Measurements from ENCODE around the gene CNTNAP1. TPM values are rescaled to one million over a fixed set of nuclear protein-coding genes. Genes with fewer than 3 reads are reported as not detected.

Gene CNTNAP1
- total RNA-seq, 2 experiments from 2014 or later, result 0.71 to 0.78 TPM

GRCh38 chr17:42748202-42748907, 66.0 kb downstream of the CNTNAP1 start:
- Mint-ChIP-seq H3K27me3 (ENCODE audit: low read depth) (peaks cover 35% of the 10 kb centered on the region), H3K36me3 (ENCODE audit: low read depth) (peaks cover 6% of the 10 kb centered on the region), H3K9me3 (ENCODE audit: insufficient read depth) (no peaks in the 10 kb centered on the region), H3K27ac (no peak overlapping the region), H3K4me1 (ENCODE audit: low read depth) (peaks cover 15% of the 10 kb centered on the region), H3K4me3 (no peak overlapping the region)
- ATAC-seq (no peak), DNase-seq (no peak)
- POLR2A ChIA-PET, result interaction anchor here (0.6 to 2.5 kb wide), 3 partner anchors 12 to 140 kb away, joined by 3 to 7 read pairs (median 3); partner anchors contain the start of gene VPS25
- CTCF ChIA-PET, result interaction anchor here (4.3 kb wide), 1 partner anchor 15 kb away, joined by 22 read pairs; no protein-coding TSS in a partner anchor

GRCh38 chr17:42748908-42749798, 66.8 kb downstream of the CNTNAP1 start:
- no peak overlapping the region for H3K27ac Mint-ChIP-seq
- no peaks in the 10 kb centered on the region for H3K9me3 Mint-ChIP-seq (ENCODE audit: insufficient read depth)
- peaks cover 38% of the 10 kb centered on the region for H3K27me3 Mint-ChIP-seq (ENCODE audit: low read depth)
- ChIA-PET CTCF (interaction anchor here (1.5 to 4.3 kb wide), 2 partner anchors 15 to 170 kb away, joined by 6 to 22 read pairs; no protein-coding TSS in a partner anchor), POLR2A (interaction anchor here (0.6 to 2.5 kb wide), 4 partner anchors 11 to 141 kb away, joined by 3 to 7 read pairs (median 3); partner anchors contain the start of gene VPS25)
- no peak for DNase-seq
- no peak for ATAC-seq
- peaks cover 7% of the 10 kb centered on the region for H3K4me1 Mint-ChIP-seq (ENCODE audit: low read depth)
- no peak overlapping the region for H3K4me3 Mint-ChIP-seq
- H3K36me3 Mint-ChIP-seq (ENCODE audit: low read depth), result peaks cover 6% of the 10 kb centered on the region

Small RNA genes lying within 50 kb of the gene (microRNA-seq; reads per million reads assigned to microRNA genes)
- not detected for gene MIR6780A

Other genes starting within 250 kb of the CNTNAP1 start
- 1 to 10 TPM; 2.1 to 2.2 TPM for gene ATP6V0A1, start 223.7 kb upstream of the CNTNAP1 start, total RNA-seq
- gene NAGLU, start 146.3 kb upstream of the CNTNAP1 start, total RNA-seq, result 10 to 100 TPM; 19.3 to 20.5 TPM
- gene HSD17B1, start 129.6 kb upstream of the CNTNAP1 start, total RNA-seq, result under 1 TPM; 0.53 to 0.60 TPM
- 10 to 100 TPM; 54.8 to 62.1 TPM for gene COASY, start 120.4 kb upstream of the CNTNAP1 start, total RNA-seq
- gene MLX, start 115.4 kb upstream of the CNTNAP1 start, total RNA-seq, result 10 to 100 TPM; 65.8 to 65.9 TPM
- 10 to 100 TPM; 19.2 to 21.8 TPM for gene PSMC3IP, start 104.8 kb upstream of the CNTNAP1 start, total RNA-seq
- 10 to 100 TPM; 53.6 to 54.7 TPM for gene RETREG3, start 73.2 kb upstream of the CNTNAP1 start, total RNA-seq
- 10 to 100 TPM; 82.3 to 83.4 TPM for gene TUBG1, start 72.8 kb upstream of the CNTNAP1 start, total RNA-seq
- gene TUBG2, start 23.2 kb upstream of the CNTNAP1 start, total RNA-seq, result 1 to 10 TPM; 8.0 to 8.1 TPM
- 1 to 10 TPM in 1 of 2 experiments, under 1 TPM in 1; 0.79 to 1.2 TPM for gene PLEKHH3, start 5.5 kb upstream of the CNTNAP1 start, total RNA-seq
- under 1 TPM; 0.13 to 0.29 TPM for gene CCR10, start 688 bp upstream of the CNTNAP1 start, total RNA-seq
- 10 to 100 TPM; 32.4 to 37.7 TPM for gene EZH1, start 62.5 kb downstream of the CNTNAP1 start, total RNA-seq
- not detected for gene RAMP2, start 78.7 kb downstream of the CNTNAP1 start, total RNA-seq
- 10 to 100 TPM; 67.8 to 70.5 TPM for gene VPS25, start 90.9 kb downstream of the CNTNAP1 start, total RNA-seq
- under 1 TPM; 0.37 to 0.66 TPM for gene WNK4, start 98.1 kb downstream of the CNTNAP1 start, total RNA-seq
- 10 to 100 TPM; 41.4 to 41.5 TPM for gene COA3, start 116.2 kb downstream of the CNTNAP1 start, total RNA-seq
- gene CNTD1, start 116.3 kb downstream of the CNTNAP1 start, total RNA-seq, result not detected
- 10 to 100 TPM; 86.7 to 89.7 TPM for gene BECN1, start 141.8 kb downstream of the CNTNAP1 start, total RNA-seq
- 100 to 1,000 TPM; 141 to 145 TPM for gene PSME3, start 150.9 kb downstream of the CNTNAP1 start, total RNA-seq
- gene AOC2, start 162.0 kb downstream of the CNTNAP1 start, total RNA-seq, result 1 to 10 TPM; 2.0 to 2.1 TPM
- gene AOC3, start 168.7 kb downstream of the CNTNAP1 start, total RNA-seq, result 1 to 10 TPM; 1.0 to 1.4 TPM
- gene G6PC1, start 218.3 kb downstream of the CNTNAP1 start, total RNA-seq, result not detected